IMR-90 (cell line): Measurements from ENCODE around the gene MEGF11. TPM values are rescaled to one million over a fixed set of nuclear protein-coding genes. Genes with fewer than 3 reads are reported as not detected.

ENCODE experiments used
- ATAC-seq: fragments of 200-7000 bp; cut with Tn5 transposase; 2 replicates; pipeline ENCODE4 v1.9.1; 2020; ENCODE audit warnings: low read depth, mild to moderate bottlenecking, moderate library complexity
- BruUV-seq: library from RNA; stranded (reverse); fragments of 400-500 nt; replicated peaks from 2 replicates; lab custom pipeline; 2021; lab: Mats Ljungman, UMichigan
- CTCF ChIA-PET: fragments of 300-600 bp; formaldehyde crosslinking; extraction: SDS; loops from one replicate; lab custom pipeline; 2021; ENCODE audit warnings: antibody characterized with exemption; lab: Yijun Ruan, JAX
- POLR2A ChIA-PET: fragments of 300-600 bp; sonication (Branson Sonifier 250); formaldehyde crosslinking; loops from one replicate; lab custom pipeline; 2022; ENCODE audit warnings: antibody characterized with exemption; ENCODE audit not compliant: unreplicated experiment; lab: Charles Lee
- DNase-seq: peaks from one replicate; pipeline ENCODE4 v3.0.0; 2013
- H2AFZ ChIP-seq: replicated peaks from 2 replicates; pipeline ENCODE3; 2013; ENCODE audit warnings: low read length, mild to moderate bottlenecking; ENCODE audit not compliant: poor library complexity
- H2AK5ac ChIP-seq: 2 replicates; pipeline ENCODE4 v1.6.1; 2013; ENCODE audit warnings: low read depth, low read length, inconsistent platforms
- H2AK9ac ChIP-seq: replicated peaks from 2 replicates; pipeline ENCODE3; 2013; ENCODE audit warnings: mild to moderate bottlenecking, low read depth, low read length, moderate library complexity; ENCODE audit not compliant: poor library complexity
- H2BK120ac ChIP-seq: 2 replicates; pipeline ENCODE4 v1.6.1; 2013; ENCODE audit warnings: low read depth, low read length, inconsistent platforms
- H2BK15ac ChIP-seq: 3 replicates; pipeline ENCODE4 v1.6.1; 2013; ENCODE audit warnings: low read depth, low read length, inconsistent platforms
- H2BK20ac ChIP-seq: 2 replicates; pipeline ENCODE4 v1.6.1; 2013; ENCODE audit warnings: low read depth, mild to moderate bottlenecking, inconsistent platforms, low read length, moderate library complexity
- H2BK5ac ChIP-seq: 2 replicates; pipeline ENCODE4 v1.6.1; 2013; ENCODE audit warnings: mild to moderate bottlenecking, low read depth, low read length, inconsistent platforms; ENCODE audit not compliant: poor library complexity, severe bottlenecking
- H3K14ac ChIP-seq: replicated peaks from 2 replicates; pipeline ENCODE4 v1.6.1; 2013; ENCODE audit warnings: low read depth, low read length, inconsistent platforms
- H3K18ac ChIP-seq: 2 replicates; pipeline ENCODE4 v1.6.1; 2013; ENCODE audit warnings: low read depth, low read length, control low read depth
- H3K23ac ChIP-seq: 2 replicates; pipeline ENCODE4 v1.6.1; 2013; ENCODE audit warnings: low read depth, low read length, inconsistent platforms
- H3K27ac ChIP-seq: 2 replicates; pipeline ENCODE4 v1.5.1; 2013; ENCODE audit warnings: mild to moderate bottlenecking, control low read depth, low read length; ENCODE audit not compliant: insufficient read depth
- H3K27me3 ChIP-seq: 2 replicates; pipeline ENCODE4 v1.6.1; 2013; ENCODE audit warnings: low read length; ENCODE audit not compliant: control insufficient read depth, insufficient read depth
- H3K36me3 ChIP-seq: 2 replicates; pipeline ENCODE4 v1.6.1; 2013; ENCODE audit warnings: low read length, mixed read lengths; ENCODE audit not compliant: control insufficient read depth, insufficient read depth
- H3K4ac ChIP-seq: 2 replicates; pipeline ENCODE4 v1.6.1; 2013; ENCODE audit warnings: low read depth, low read length, inconsistent platforms
- H3K4me1 ChIP-seq: 2 replicates; pipeline ENCODE4 v1.6.1; 2013; ENCODE audit warnings: low read length, mixed read lengths; ENCODE audit not compliant: control insufficient read depth, insufficient read depth
- H3K4me2 ChIP-seq: 2 replicates; pipeline ENCODE4 v1.6.1; 2013; ENCODE audit warnings: low read depth, mild to moderate bottlenecking, control low read depth, low read length, moderate library complexity
- H3K4me3 ChIP-seq: 2 replicates; pipeline ENCODE4 v1.5.1; 2013; ENCODE audit warnings: low read depth, mild to moderate bottlenecking, control low read depth, low read length, moderate library complexity; ENCODE audit not compliant: insufficient read depth
- H3K56ac ChIP-seq: 2 replicates; pipeline ENCODE4 v1.6.1; 2013; ENCODE audit warnings: low read length, inconsistent platforms; ENCODE audit not compliant: insufficient read depth; ENCODE audit errors: extremely low read depth
- H3K79me1 ChIP-seq, 2 experiments: 2 replicates each; pipeline ENCODE4 v1.6.1; 2013; ENCODE audit warnings: low read length in 2 of 2, inconsistent platforms in 1 of 2, low read depth in 1 of 2
- H3K9ac ChIP-seq: 2 replicates; pipeline ENCODE4 v1.6.1; 2013; ENCODE audit warnings: low read depth, low read length, control low read depth
- H3K9me1 ChIP-seq: 2 replicates; pipeline ENCODE4 v1.6.1; 2013; ENCODE audit warnings: low read length, inconsistent platforms; ENCODE audit not compliant: insufficient read depth
- H3K9me3 ChIP-seq: 2 replicates; pipeline ENCODE4 v1.6.1; 2013; ENCODE audit warnings: low read length; ENCODE audit not compliant: control insufficient read depth, insufficient read depth
- H4K20me1 ChIP-seq: 2 replicates; pipeline ENCODE4 v1.6.1; 2013; ENCODE audit warnings: low read length, inconsistent platforms; ENCODE audit not compliant: insufficient read depth
- H4K5ac ChIP-seq: 2 replicates; pipeline ENCODE4 v1.6.1; 2013; ENCODE audit warnings: mild to moderate bottlenecking, low read depth, low read length, control low read depth
- H4K8ac ChIP-seq, 2 experiments: 2 replicates each; pipeline ENCODE4 v1.6.1; 2013; ENCODE audit warnings: low read depth in 2 of 2, low read length in 2 of 2, control low read depth in 1 of 2, inconsistent platforms in 1 of 2
- H4K91ac ChIP-seq: 2 replicates; pipeline ENCODE4 v1.6.1; 2013; ENCODE audit warnings: low read depth, low read length, inconsistent platforms; ENCODE audit not compliant: insufficient read depth
- RFX5 ChIP-seq: IDR thresholded peaks from 2 replicates; pipeline ENCODE4 v1.8.0; 2012; ENCODE audit warnings: low read depth, mild to moderate bottlenecking, low read length, moderate library complexity
- WGBS, 2 experiments: methylation state at CpG; one replicate each; pipeline versions ENCODE4 v1.1.5 to v1.1.7; 2013; ENCODE audit warnings: missing lambda C conversion rate in 2 of 2; ENCODE audit not compliant: insufficient read length in 1 of 2; ENCODE audit errors: extremely low coverage in 2 of 2; 5-methylcytosine and 5-hydroxymethylcytosine counted together
- dilution Hi-C: fragments of 300-500 bp; cut with HindIII; formaldehyde crosslinking; loops from one replicate; pipeline ENCODE4 v1.14.3; 2018; ENCODE audit warnings: low sequenced_read_pairs; ENCODE audit not compliant: unreplicated experiment
- in situ Hi-C: fragments of 300-500 bp; cut with MboI; formaldehyde crosslinking; loops from 3 replicates; pipeline ENCODE4 v1.14.3; 2019; ENCODE audit warnings: low sequenced_read_pairs, inconsistent platforms, mixed read lengths
- intact Hi-C: fragments of 100-400 bp; cut with micrococcal nuclease; formaldehyde crosslinking; loops from 2 replicates; pipeline ENCODE4 v1.10.0; 2022
- polyA plus RNA-seq, 3 experiments: library from polyadenylated mRNA; depleted of rRNA; stranded (reverse); fragments of >200 nt; gene quantifications; 2 replicates each; pipeline ENCODE4 v1.2.3, GENCODE V29; 2012; ENCODE audit warnings: low replicate concordance in 1 of 3
- total RNA-seq: library from RNA; depleted of rRNA; stranded (reverse); fragments of >200 nt; gene quantifications from 2 replicates; pipeline ENCODE4 v1.2.3, GENCODE V29; 2012
- TF ChIP-seq, protein P1 (sequence below): fragments of 150-350 bp; IDR thresholded peaks from 2 replicates; pipeline ENCODE4 v1.6.1; 2017; ENCODE audit warnings: mild to moderate bottlenecking, antibody characterized with exemption, low read length, low read depth
- TF ChIP-seq, protein P2 (sequence below): conservative IDR thresholded peaks from 2 replicates; pipeline ENCODE4 v1.5.1; 2012; ENCODE audit warnings: mild to moderate bottlenecking, low read depth, low read length, improper control_type of control experiment

MEGF11 gene
- total and polyA plus RNA-seq, 2 of the 4 experiments (the other 2 are of a cell fraction): not detected

DNA sequence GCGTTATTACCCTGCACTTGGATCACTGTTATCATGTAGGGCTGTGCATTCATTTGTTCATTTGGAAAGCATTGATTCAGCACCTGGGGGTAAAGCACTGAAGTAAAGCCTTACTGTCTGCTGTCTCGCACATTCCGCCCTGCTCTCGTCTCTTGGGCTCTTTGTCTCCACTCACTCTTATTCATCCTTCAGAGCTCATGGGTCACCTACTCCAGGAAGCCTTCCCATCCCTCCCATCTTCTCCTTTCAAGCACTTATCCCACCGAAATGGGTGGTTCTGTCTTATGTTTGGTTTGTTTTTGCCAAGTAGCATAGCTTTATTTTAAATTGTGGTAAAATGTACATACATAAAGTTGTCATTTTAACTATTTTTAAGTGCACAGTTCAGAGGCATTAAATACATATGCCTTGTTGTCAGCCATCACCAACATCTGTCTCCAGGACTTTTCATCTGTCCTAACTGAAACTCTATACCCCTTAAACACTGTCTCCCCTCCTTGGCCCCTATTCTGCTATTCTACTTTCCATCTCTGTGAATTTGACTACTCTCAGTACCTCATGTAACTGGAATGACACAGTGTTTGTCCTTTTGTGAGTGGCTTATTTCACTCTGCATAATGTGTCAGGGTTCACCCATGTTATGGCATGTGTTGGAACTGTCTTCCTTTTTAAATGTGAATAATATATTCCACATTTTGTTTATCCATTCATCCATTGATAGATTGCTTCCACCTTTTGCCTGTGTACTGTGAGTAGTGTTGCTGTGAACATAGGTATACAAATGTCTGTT is 49.1 kb upstream of the MEGF11 start:
- POLR2A ChIA-PET: no interaction called here
- dilution Hi-C loops: loop anchor here (25.0 kb wide), 1 partner anchor 110 kb away; no protein-coding TSS in a partner anchor
- no peak for DNase-seq

More for the DNA sequence above, 49.1 kb upstream of the MEGF11 start:
- no peaks in the 10 kb centered on the region for H3K4me1 ChIP-seq
- no peak overlapping the region for H3K56ac ChIP-seq
- no TSS peak for BruUV-seq
- 0 out of 4 replicates have a peak, but pooled peaks cover 0 to 3% of the 10 kb centered on the region in 2 experiments for H3K79me1 ChIP-seq
- no peak overlapping the region for H2BK20ac ChIP-seq
- no peak overlapping the region for H4K8ac ChIP-seq
- no peaks in the 10 kb centered on the region for H4K20me1 ChIP-seq
- no peak overlapping the region for H4K5ac ChIP-seq
- H3K27me3 ChIP-seq: no peaks in the 10 kb centered on the region
- no peak overlapping the region for H3K4me3 ChIP-seq
- CTCF ChIA-PET: no interaction called here
- H3K4me2 ChIP-seq: no peak overlapping the region
- no peak overlapping the region for H2BK5ac ChIP-seq
- H2AK9ac ChIP-seq: no peak overlapping the region
- no peak overlapping the region for H4K91ac ChIP-seq
- H3K9me1 ChIP-seq: no peaks in the 10 kb centered on the region; the same call in 1 of the 2 replicates
- no peak overlapping the region for H3K14ac ChIP-seq
- no peak overlapping the region for H3K23ac ChIP-seq
- no peak overlapping the region for H2AFZ ChIP-seq
- WGBS, 2 experiments: 93% methylated on average over 3 of the region's 5 CpGs; no CpG with 5 or more reads in 1 of the 2 experiments
- H2AK5ac ChIP-seq: no peak overlapping the region
- no peak overlapping the region for H3K18ac ChIP-seq
- H3K27ac ChIP-seq: no peak overlapping the region
- H2BK120ac ChIP-seq: no peak overlapping the region
- H3K9ac ChIP-seq: no peak overlapping the region
- no peak overlapping the region for H3K4ac ChIP-seq
- ATAC-seq: no peak
- no peak for TF ChIP-seq RFX5
- TF ChIP-seq, protein P1, sequence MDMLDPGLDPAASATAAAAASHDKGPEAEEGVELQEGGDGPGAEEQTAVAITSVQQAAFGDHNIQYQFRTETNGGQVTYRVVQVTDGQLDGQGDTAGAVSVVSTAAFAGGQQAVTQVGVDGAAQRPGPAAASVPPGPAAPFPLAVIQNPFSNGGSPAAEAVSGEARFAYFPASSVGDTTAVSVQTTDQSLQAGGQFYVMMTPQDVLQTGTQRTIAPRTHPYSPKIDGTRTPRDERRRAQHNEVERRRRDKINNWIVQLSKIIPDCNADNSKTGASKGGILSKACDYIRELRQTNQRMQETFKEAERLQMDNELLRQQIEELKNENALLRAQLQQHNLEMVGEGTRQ: no peak
- TF ChIP-seq, protein P2, sequence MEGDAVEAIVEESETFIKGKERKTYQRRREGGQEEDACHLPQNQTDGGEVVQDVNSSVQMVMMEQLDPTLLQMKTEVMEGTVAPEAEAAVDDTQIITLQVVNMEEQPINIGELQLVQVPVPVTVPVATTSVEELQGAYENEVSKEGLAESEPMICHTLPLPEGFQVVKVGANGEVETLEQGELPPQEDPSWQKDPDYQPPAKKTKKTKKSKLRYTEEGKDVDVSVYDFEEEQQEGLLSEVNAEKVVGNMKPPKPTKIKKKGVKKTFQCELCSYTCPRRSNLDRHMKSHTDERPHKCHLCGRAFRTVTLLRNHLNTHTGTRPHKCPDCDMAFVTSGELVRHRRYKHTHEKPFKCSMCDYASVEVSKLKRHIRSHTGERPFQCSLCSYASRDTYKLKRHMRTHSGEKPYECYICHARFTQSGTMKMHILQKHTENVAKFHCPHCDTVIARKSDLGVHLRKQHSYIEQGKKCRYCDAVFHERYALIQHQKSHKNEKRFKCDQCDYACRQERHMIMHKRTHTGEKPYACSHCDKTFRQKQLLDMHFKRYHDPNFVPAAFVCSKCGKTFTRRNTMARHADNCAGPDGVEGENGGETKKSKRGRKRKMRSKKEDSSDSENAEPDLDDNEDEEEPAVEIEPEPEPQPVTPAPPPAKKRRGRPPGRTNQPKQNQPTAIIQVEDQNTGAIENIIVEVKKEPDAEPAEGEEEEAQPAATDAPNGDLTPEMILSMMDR: no peak
- H3K9me3 ChIP-seq: no peaks in the 10 kb centered on the region
- H2BK15ac ChIP-seq: no peak overlapping the region
- in situ Hi-C loops: no loop called here
- intact Hi-C loops: no loop called here
- H3K36me3 ChIP-seq: peaks cover 6% of the 10 kb centered on the region
